HG03558 (cell line): Measurements from ENCODE around the gene SULT2A1.
"Not testable (repeated sequence)": the region's sequence is repeated elsewhere in the genome, so short reads cannot be mapped to it uniquely, and the experiment has no call there.

Source experiments
- ATAC-seq: cut with Tn5 transposase; IDR thresholded peaks from one replicate; pipeline ENCODE4 v1.9.1; 2021; ENCODE audit warnings: moderate number of reproducible peaks; ENCODE audit not compliant: unreplicated experiment; ENCODE audit errors: extremely low read depth

SULT2A1 gene

GRCh38 chr19:47886010-47886559 lies at the start of gene SULT2A1:
TSS of gene SULT2A1 (minus strand) at chr19:47886315. CDS start at chr19:47886257, 58 bp downstream.
- ATAC-seq = no peak

GRCh38 chr19:47928581-47928980 lies 42.5 kb upstream of the SULT2A1 start:
- not testable (repeated sequence) for ATAC-seq

- ATAC-seq = not testable (repeated sequence)
These were observed 34.0 kb upstream of the SULT2A1 start for GRCh38 chr19:47920107-47920506.

- not testable (repeated sequence) for ATAC-seq
These were observed 24.1 kb upstream of the SULT2A1 start for GRCh38 chr19:47910191-47910590.

- not testable (repeated sequence) for ATAC-seq
These were observed 23.2 kb upstream of the SULT2A1 start for GRCh38 chr19:47909350-47909749.

GRCh38 chr19:47901370-47901769 lies 15.3 kb upstream of the SULT2A1 start:
- ATAC-seq = no peak

GRCh38 chr19:47899335-47899734 lies 13.2 kb upstream of the SULT2A1 start:
- ATAC-seq = no peak

GRCh38 chr19:47897861-47898260 lies 11.7 kb upstream of the SULT2A1 start:
- no peak for ATAC-seq

- ATAC-seq = no peak
These were observed 10.7 kb upstream of the SULT2A1 start for GRCh38 chr19:47896773-47897172.

GRCh38 chr19:47896019-47896418 lies 9.9 kb upstream of the SULT2A1 start:
- ATAC-seq = no peak

GRCh38 chr19:47895165-47895782 lies 9.2 kb upstream of the SULT2A1 start:
- ATAC-seq = no peak

- no peak for ATAC-seq
These were observed 6.0 kb upstream of the SULT2A1 start for GRCh38 chr19:47891923-47892666.

- no peak for ATAC-seq
These were observed 5.5 kb upstream of the SULT2A1 start for GRCh38 chr19:47891622-47891922.

- ATAC-seq = no peak
These were observed 4.9 kb upstream of the SULT2A1 start for GRCh38 chr19:47890865-47891621.

- ATAC-seq = no peak
These were observed 1.1 kb downstream of the SULT2A1 start for GRCh38 chr19:47885067-47885463.

GRCh38 chr19:47882890-47883289 lies 3.2 kb downstream of the SULT2A1 start:
- ATAC-seq = no peak

- ATAC-seq = no peak
These were observed 4.4 kb downstream of the SULT2A1 start for GRCh38 chr19:47881757-47882156.

GRCh38 chr19:47879385-47879784 lies 6.7 kb downstream of the SULT2A1 start:
- ATAC-seq = not testable (repeated sequence)

- no peak for ATAC-seq
These were observed 7.2 kb downstream of the SULT2A1 start for GRCh38 chr19:47878906-47879305.

GRCh38 chr19:47865166-47865565 lies 20.9 kb downstream of the SULT2A1 start:
- no peak for ATAC-seq

- ATAC-seq = no peak
These were observed 22.6 kb downstream of the SULT2A1 start for GRCh38 chr19:47863514-47863936.
